Measurements from ENCODE around the gene CENPU. TPM values are rescaled to one million over a fixed set of nuclear protein-coding genes. Genes with fewer than 3 reads are reported as not detected.

CENPU gene
- total RNA-seq, 1 donor from 2014 or later: 1.7 TPM

GRCh38 chr4:184731056-184731455, 2.8 kb downstream of the CENPU start:
- Histone ChIP-seq H3K4me1 (peaks cover 6% of the 10 kb centered on the region), H3K9me3 (no peaks in the 10 kb centered on the region), H3K27me3 (no peaks in the 10 kb centered on the region), H3K27ac (no peak overlapping the region), H3K4me3 (no peak overlapping the region), H3K36me3 (no peaks in the 10 kb centered on the region)
- ATAC-seq (no peak), DNase-seq (no peak)
- intact Hi-C loops (cut with DNase I): no loop called here
- TF ChIP-seq CTCF (IDR thresholded peaks at IDR 0.05): no peak

GRCh38 chr4:184729946-184730345, 4.0 kb downstream of the CENPU start:
- Histone ChIP-seq H3K4me3 (no peak overlapping the region), H3K4me1 (peaks cover 6% of the 10 kb centered on the region), H3K27ac (no peak overlapping the region), H3K27me3 (no peaks in the 10 kb centered on the region), H3K9me3 (no peaks in the 10 kb centered on the region), H3K36me3 (no peaks in the 10 kb centered on the region)
- intact Hi-C loops (cut with DNase I): no loop called here
- no peak for ATAC-seq
- no peak for DNase-seq
- TF ChIP-seq CTCF (IDR thresholded peaks at IDR 0.05): no peak

- ATAC-seq (no peak), DNase-seq (no peak)
- no peaks in the 10 kb centered on the region for H3K36me3 ChIP-seq
- no peak overlapping the region for H3K4me3 ChIP-seq
- no peak overlapping the region for H3K27ac ChIP-seq
- peaks cover 6% of the 10 kb centered on the region for H3K4me1 ChIP-seq
- no peaks in the 10 kb centered on the region for H3K9me3 ChIP-seq
- H3K27me3 ChIP-seq: no peaks in the 10 kb centered on the region
- intact Hi-C loops (cut with DNase I): no loop called here
- TF ChIP-seq CTCF (IDR thresholded peaks at IDR 0.05): no peak
These were observed 5.0 kb downstream of the CENPU start for GRCh38 chr4:184728858-184729257.

GRCh38 chr4:184727430-184727829, 6.5 kb downstream of the CENPU start:
- TF ChIP-seq CTCF (IDR thresholded peaks at IDR 0.05): no peak
- no peak overlapping the region for H3K4me3 ChIP-seq
- no peaks in the 10 kb centered on the region for H3K9me3 ChIP-seq
- ATAC-seq: no peak
- no peak overlapping the region for H3K27ac ChIP-seq
- intact Hi-C loops (cut with DNase I): no loop called here
- DNase-seq: no peak
- H3K4me1 ChIP-seq: no peaks in the 10 kb centered on the region
- H3K27me3 ChIP-seq: no peaks in the 10 kb centered on the region
- no peaks in the 10 kb centered on the region for H3K36me3 ChIP-seq

- DNase-seq (no peak), ATAC-seq (no peak)
- Histone ChIP-seq H3K4me3 (no peak overlapping the region), H3K27me3 (no peaks in the 10 kb centered on the region), H3K4me1 (no peaks in the 10 kb centered on the region), H3K9me3 (no peaks in the 10 kb centered on the region), H3K36me3 (no peaks in the 10 kb centered on the region), H3K27ac (no peak overlapping the region)
- intact Hi-C loops (cut with DNase I): no loop called here
- TF ChIP-seq CTCF (IDR thresholded peaks at IDR 0.05): no peak
These were observed 11.1 kb downstream of the CENPU start for GRCh38 chr4:184722798-184723197.

GRCh38 chr4:184721254-184721653, 12.6 kb downstream of the CENPU start:
- no peak overlapping the region for H3K27ac ChIP-seq
- no peaks in the 10 kb centered on the region for H3K27me3 ChIP-seq
- H3K4me1 ChIP-seq: no peaks in the 10 kb centered on the region
- no peak for TF ChIP-seq CTCF (IDR thresholded peaks at IDR 0.05)
- DNase-seq: no peak
- no peaks in the 10 kb centered on the region for H3K9me3 ChIP-seq
- no peak overlapping the region for H3K4me3 ChIP-seq
- no peak for ATAC-seq
- H3K36me3 ChIP-seq: no peaks in the 10 kb centered on the region
- intact Hi-C loops (cut with DNase I): no loop called here
